Smooth muscle cell of trachea (primary cell): ENCODE data around the gene PLA2R1. TPM values are rescaled to one million over a fixed set of nuclear protein-coding genes. Genes with fewer than 3 reads are reported as not detected.

Experiments used
- total RNA-seq: library from RNA; depleted of rRNA; stranded (reverse); fragments of >200 nt; gene quantifications from 2 replicates; pipeline ENCODE4 v1.2.1, GENCODE V29; 2014

The PLA2R1 gene
- total RNA-seq = 14.1 and 16.5 TPM in 2 replicates

GRCh38 chr2:160062292-160063005 is at the start of gene PLA2R1:
TSS of gene PLA2R1 (minus strand) at chr2:160062615. CDS start at chr2:160062403, 212 bp downstream.

GRCh38 chr2:159904127-159904958 is 158.1 kb downstream of the PLA2R1 start, which contains the start of gene LY75:
TSS of gene LY75 (minus strand) at chr2:159904756.

Other genes starting within 250 kb of the PLA2R1 start
- gene LY75, start 157.9 kb downstream of the PLA2R1 start, total RNA-seq = 0.44 and 0.83 TPM in 2 replicates
- gene ITGB6, start 137.7 kb upstream of the PLA2R1 start, total RNA-seq = under 0.01 and 0.15 TPM in 2 replicates